Uterus (tissue), 4 donors: ENCODE results near the gene NKX1-2. TPM values are rescaled to one million over a fixed set of nuclear protein-coding genes. Genes with fewer than 3 reads are reported as not detected.

ENCODE experiments used
- DNase-seq, 2 donors: peaks; one replicate each; pipeline ENCODE4 v3.0.0-alpha.2; 2019 to 2020
- H3K27ac ChIP-seq, 2 donors: fragments of 200-600 bp; sonication (generic); 1 replicate in 1 of 2; 2 replicates in 1 of 2; pipeline ENCODE4 v1.5.1; 2016 to 2018
- H3K27me3 ChIP-seq, 2 donors: fragments of 200-600 bp; sonication (generic); one replicate each; pipeline ENCODE4 v1.5.1; 2018 to 2019; ENCODE audit warnings: control low read depth in 1 of 2
- H3K36me3 ChIP-seq, 2 donors: fragments of 200-600 bp; sonication (generic); one replicate each; pipeline ENCODE4 v1.5.1; 2019; ENCODE audit warnings: control low read depth in 1 of 2
- H3K4me1 ChIP-seq, 2 donors: fragments of 200-600 bp; sonication (generic); one replicate each; pipeline ENCODE4 v1.5.1; 2018 to 2019; ENCODE audit warnings: control low read depth in 1 of 2
- H3K4me3 ChIP-seq, 2 donors: fragments of 200-600 bp; sonication (generic); 1 replicate in 1 of 2; 2 replicates in 1 of 2; pipeline ENCODE4 v1.5.1; 2018 to 2019; ENCODE audit warnings: mild to moderate bottlenecking in 1 of 2
- H3K9me3 ChIP-seq, 2 donors: fragments of 200-600 bp; sonication (generic); one replicate each; pipeline ENCODE4 v1.5.1; 2019; ENCODE audit warnings: control low read depth in 1 of 2
- CTCF ChIP-seq, 4 experiments: fragments of 200-600 bp in 2 of 4; fragments of 450-650 bp in 2 of 4; sonication (generic) in 2 of 4; IDR thresholded peaks; one replicate each; pipeline ENCODE4 v1.5.1; 2016 to 2019; ENCODE audit warnings: antibody characterized with exemption in 4 of 4, mild to moderate bottlenecking in 2 of 4, moderate library complexity in 1 of 4
- POLR2A ChIP-seq, 2 donors: fragments of 450-650 bp; IDR thresholded peaks; one replicate each; pipeline ENCODE4 v1.6.1; 2016; ENCODE audit warnings: antibody characterized with exemption in 2 of 2, mild to moderate bottlenecking in 1 of 2, moderate library complexity in 1 of 2
- intact Hi-C: fragments of 100-400 bp; cut with DNase I; formaldehyde crosslinking; loops from one replicate; pipeline ENCODE4 v1.15.1; 2023; ENCODE audit warnings: low total_unique reads
- total RNA-seq, 4 donors: library from RNA; depleted of rRNA in 3 of 4; stranded (reverse); fragments of >200 nt in 3 of 4; gene quantifications; one replicate each; pipeline versions ENCODE4 v1.1.0 to v1.2.4, GENCODE V29; 2014 to 2023
- donor health status: DM: yes; HTN: yes; CAD: no.

Gene NKX1-2
- total RNA-seq, 4 donors from 2014 or later, result not detected

- no peaks in the 10 kb centered on the region for H3K36me3 ChIP-seq
- no peak for TF ChIP-seq CTCF (IDR thresholded peaks at IDR 0.05)
- TF ChIP-seq POLR2A (IDR thresholded peaks at IDR 0.05), result no peak
- no peaks in the 10 kb centered on the region for H3K9me3 ChIP-seq
- intact Hi-C loops, result no loop called here
- H3K4me3 ChIP-seq, result no peak overlapping the region
- H3K4me1 ChIP-seq, result no peaks in the 10 kb centered on the region
- no peak overlapping the region for H3K27ac ChIP-seq
- no peaks in the 10 kb centered on the region for H3K27me3 ChIP-seq
- no peak for DNase-seq
Observed at GRCh38 chr10:124465003-124465776, 15.4 kb upstream of the NKX1-2 start.

GRCh38 chr10:124464028-124464965 lies 14.5 kb upstream of the NKX1-2 start:
- TF ChIP-seq POLR2A (IDR thresholded peaks at IDR 0.05) (no peak), CTCF (IDR thresholded peaks at IDR 0.05) (no peak)
- Histone ChIP-seq H3K4me3 (no peak overlapping the region), H3K9me3 (no peaks in the 10 kb centered on the region), H3K4me1 (no peaks in the 10 kb centered on the region), H3K27ac (no peak overlapping the region), H3K36me3 (no peaks in the 10 kb centered on the region), H3K27me3 (no peaks in the 10 kb centered on the region)
- DNase-seq, result no peak
- intact Hi-C loops, result no loop called here

- peak overlapping the region; percentile 38 to 86 for H3K4me3 ChIP-seq
- H3K36me3 ChIP-seq, result no peaks in the 10 kb centered on the region
- no peaks in the 10 kb centered on the region for H3K27me3 ChIP-seq
- intact Hi-C loops, result no loop called here
- H3K4me1 ChIP-seq, result no peaks in the 10 kb centered on the region
- DNase-seq, result no peak
- TF ChIP-seq POLR2A (IDR thresholded peaks at IDR 0.05) (no peak), CTCF (IDR thresholded peaks at IDR 0.05) (no peak)
- no peaks in the 10 kb centered on the region for H3K9me3 ChIP-seq
- peak overlapping the region; percentile 85 to 89 for H3K27ac ChIP-seq
Observed at GRCh38 chr10:124462348-124462695, 12.5 kb upstream of the NKX1-2 start.

GRCh38 chr10:124461642-124462347 lies 12.0 kb upstream of the NKX1-2 start, which contains the start of gene LHPP:
TSS of gene LHPP (plus strand) at chr10:124461823. CDS start at chr10:124461863, 40 bp downstream.
- TF ChIP-seq CTCF (IDR thresholded peaks at IDR 0.05) (peak; percentile 7 to 70 (median 60)), POLR2A (IDR thresholded peaks at IDR 0.05) (peak in 1 of 2 donors; percentile 60)
- H3K4me1 ChIP-seq, result no peaks in the 10 kb centered on the region

More at GRCh38 chr10:124461642-124462347, 12.0 kb upstream of the NKX1-2 start, which contains the start of gene LHPP:
- intact Hi-C loops, result no loop called here
- peak within 1 kb of the TSS; percentile 85 to 89 for H3K27ac ChIP-seq
- H3K4me3 ChIP-seq, result peak within 1 kb of the TSS; percentile 38 to 86
- DNase-seq, result peak; percentile 66 to 82
- H3K9me3 ChIP-seq, result no peaks in the 10 kb centered on the region
- H3K36me3 ChIP-seq, result no peaks in the 10 kb centered on the region
- no peaks in the 10 kb centered on the region for H3K27me3 ChIP-seq
